GM13977 (cell line): ENCODE data around the gene XRN2.

Experiments
- DNase-seq: peaks from one replicate; pipeline ENCODE4 v3.0.0; 2012; ENCODE audit warnings: low spot score
- CTCF ChIP-seq: IDR thresholded peaks from 2 replicates; pipeline ENCODE4 v1.5.1; 2012; ENCODE audit warnings: mild to moderate bottlenecking, control low read depth; ENCODE audit not compliant: insufficient read depth; ENCODE audit errors: extremely low read depth, missing control alignments
- in situ Hi-C: fragments of 300-500 bp; cut with MboI; formaldehyde crosslinking; loops from one replicate; pipeline ENCODE4 v1.12.0; 2022; ENCODE audit warnings: low sequenced_read_pairs, low pct_unique_long_range_greater_than_20kb, mixed read lengths, inconsistent platforms; ENCODE audit not compliant: unreplicated experiment

The XRN2 gene

GRCh38 chr20:21294755-21295154 is 8.4 kb upstream of the XRN2 start:
- DNase-seq, result no peak
- TF ChIP-seq CTCF, result no peak
- in situ Hi-C loops, result no loop called here

GRCh38 chr20:21301940-21302663 is 1.0 kb upstream of the XRN2 start:
- DNase-seq, result no peak
- in situ Hi-C loops, result no loop called here

GRCh38 chr20:21302664-21303060 is 469 bp upstream of the XRN2 start:
- TF ChIP-seq CTCF, result no peak
- in situ Hi-C loops, result no loop called here
- no peak for DNase-seq

More at GRCh38 chr20:21301940-21302663, 1.0 kb upstream of the XRN2 start:
- TF ChIP-seq CTCF, result no peak

- in situ Hi-C loops, result no loop called here
- no peak for TF ChIP-seq CTCF
- DNase-seq, result no peak
These were observed 898 bp downstream of the XRN2 start for GRCh38 chr20:21303872-21304586.

- in situ Hi-C loops, result no loop called here
These were observed 5.2 kb downstream of the XRN2 start for GRCh38 chr20:21308340-21308739.

More at GRCh38 chr20:21308340-21308739, 5.2 kb downstream of the XRN2 start:
- no peak for TF ChIP-seq CTCF
- DNase-seq, result no peak
